IPS-15b (cell line): ENCODE results near the gene PARD3.

Experiments
- H3K27me3 ChIP-seq: one replicate; pipeline ENCODE4 v1.6.1; 2013; ENCODE audit warnings: low read length; ENCODE audit not compliant: control insufficient read depth, insufficient read depth
- H3K36me3 ChIP-seq: one replicate; pipeline ENCODE4 v1.6.1; 2013; ENCODE audit warnings: low read length; ENCODE audit not compliant: control insufficient read depth, insufficient read depth
- H3K4me1 ChIP-seq: one replicate; pipeline ENCODE4 v1.6.1; 2013; ENCODE audit warnings: mild to moderate bottlenecking, low read length; ENCODE audit not compliant: control insufficient read depth, insufficient read depth
- H3K4me3 ChIP-seq: one replicate; pipeline ENCODE4 v1.5.1; 2013; ENCODE audit warnings: low read depth, low read length
- H3K9ac ChIP-seq: one replicate; pipeline ENCODE4 v1.6.1; 2013; ENCODE audit warnings: low read depth, mild to moderate bottlenecking, low read length
- H3K9me3 ChIP-seq: one replicate; pipeline ENCODE4 v1.6.1; 2013; ENCODE audit warnings: mild to moderate bottlenecking, low read length; ENCODE audit not compliant: control insufficient read depth, insufficient read depth

PARD3 gene

GRCh38 chr10:34335960-34336690 lies 479.0 kb downstream of the PARD3 start:
- Histone ChIP-seq H3K4me3 (no peak overlapping the region), H3K36me3 (no peaks in the 10 kb centered on the region), H3K9ac (no peak overlapping the region), H3K27me3 (no peaks in the 10 kb centered on the region), H3K9me3 (no peaks in the 10 kb centered on the region), H3K4me1 (no peaks in the 10 kb centered on the region)

- H3K9ac ChIP-seq: no peak overlapping the region
- H3K4me3 ChIP-seq: no peak overlapping the region
- no peaks in the 10 kb centered on the region for H3K27me3 ChIP-seq
- no peaks in the 10 kb centered on the region for H3K9me3 ChIP-seq
- H3K4me1 ChIP-seq: no peaks in the 10 kb centered on the region
- no peaks in the 10 kb centered on the region for H3K36me3 ChIP-seq
Measured at GRCh38 chr10:34334908-34335307, 480.2 kb downstream of the PARD3 start.

- H3K4me3 ChIP-seq: no peak overlapping the region
- H3K9ac ChIP-seq: no peak overlapping the region
- H3K4me1 ChIP-seq: no peaks in the 10 kb centered on the region
- no peaks in the 10 kb centered on the region for H3K9me3 ChIP-seq
- no peaks in the 10 kb centered on the region for H3K36me3 ChIP-seq
- H3K27me3 ChIP-seq: no peaks in the 10 kb centered on the region
Measured at GRCh38 chr10:34333513-34333912, 481.6 kb downstream of the PARD3 start.

- Histone ChIP-seq H3K9me3 (no peaks in the 10 kb centered on the region), H3K36me3 (no peaks in the 10 kb centered on the region), H3K27me3 (no peaks in the 10 kb centered on the region), H3K4me3 (no peak overlapping the region), H3K4me1 (peaks cover 11% of the 10 kb centered on the region), H3K9ac (no peak overlapping the region)
Measured at GRCh38 chr10:34327184-34327583, 487.9 kb downstream of the PARD3 start.

- Histone ChIP-seq H3K36me3 (no peaks in the 10 kb centered on the region), H3K4me3 (no peak overlapping the region), H3K4me1 (peaks cover 11% of the 10 kb centered on the region), H3K9me3 (no peaks in the 10 kb centered on the region), H3K27me3 (no peaks in the 10 kb centered on the region), H3K9ac (no peak overlapping the region)
Measured at GRCh38 chr10:34323192-34323591, 491.9 kb downstream of the PARD3 start.

- Histone ChIP-seq H3K9me3 (no peaks in the 10 kb centered on the region), H3K4me3 (no peak overlapping the region), H3K27me3 (no peaks in the 10 kb centered on the region), H3K36me3 (no peaks in the 10 kb centered on the region), H3K9ac (no peak overlapping the region), H3K4me1 (peaks cover 16% of the 10 kb centered on the region)
Measured at GRCh38 chr10:34320265-34320664, 494.8 kb downstream of the PARD3 start.

DNA sequence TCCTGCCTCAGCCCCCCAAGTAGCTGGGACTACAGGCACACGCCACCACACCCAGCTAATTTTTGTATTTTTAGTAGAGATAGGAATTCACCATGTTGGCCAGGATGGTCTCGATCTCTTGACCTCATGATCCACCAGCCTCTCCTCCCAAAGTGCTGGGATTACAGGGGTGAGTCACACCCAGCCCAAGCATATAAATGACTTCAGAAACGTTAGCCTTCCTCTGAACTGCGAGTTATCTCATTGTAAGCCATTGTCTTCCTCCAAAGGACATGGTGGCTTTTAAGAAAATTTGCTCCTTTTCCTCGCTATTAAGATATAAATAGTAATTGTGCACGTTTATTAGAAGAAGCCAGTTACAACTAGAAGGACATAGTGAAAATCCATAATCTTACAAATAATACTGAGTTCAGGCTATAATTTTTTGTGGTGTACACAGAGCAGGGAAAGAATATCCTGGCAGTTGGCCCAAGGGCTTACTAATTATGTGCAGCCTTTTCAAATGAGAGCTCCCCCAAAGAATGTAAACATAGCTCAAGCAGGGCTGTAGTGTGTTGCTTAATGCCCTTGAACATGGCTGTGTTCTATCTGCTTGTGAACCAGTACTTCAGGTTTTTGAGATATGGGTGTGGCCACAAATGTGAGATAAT lies 495.8 kb downstream of the PARD3 start:
- peaks cover 16% of the 10 kb centered on the region for H3K4me1 ChIP-seq
- no peaks in the 10 kb centered on the region for H3K27me3 ChIP-seq
- H3K9ac ChIP-seq: no peak overlapping the region
- H3K9me3 ChIP-seq: no peaks in the 10 kb centered on the region
- no peaks in the 10 kb centered on the region for H3K36me3 ChIP-seq
- H3K4me3 ChIP-seq: no peak overlapping the region

DNA sequence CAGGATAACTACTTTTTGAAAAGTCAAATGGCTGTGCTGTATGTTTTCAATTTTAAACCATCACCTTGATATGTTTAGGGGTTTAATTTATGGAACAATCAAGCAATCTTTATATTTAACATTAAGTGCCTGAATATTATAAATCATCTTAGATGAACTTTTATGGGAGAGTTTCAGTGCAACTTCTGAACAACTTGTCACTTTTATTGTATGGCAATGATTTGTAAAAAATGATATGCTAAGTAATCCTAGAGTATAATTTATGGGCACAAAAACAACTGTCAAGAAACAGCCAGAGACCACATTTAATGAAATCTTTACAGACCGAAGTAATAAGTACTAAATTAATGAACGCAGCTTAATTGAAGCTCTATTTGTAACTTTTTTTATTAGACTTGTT lies 498.9 kb downstream of the PARD3 start:
- Histone ChIP-seq H3K4me3 (no peak overlapping the region), H3K36me3 (no peaks in the 10 kb centered on the region), H3K9ac (no peak overlapping the region)

DNA sequence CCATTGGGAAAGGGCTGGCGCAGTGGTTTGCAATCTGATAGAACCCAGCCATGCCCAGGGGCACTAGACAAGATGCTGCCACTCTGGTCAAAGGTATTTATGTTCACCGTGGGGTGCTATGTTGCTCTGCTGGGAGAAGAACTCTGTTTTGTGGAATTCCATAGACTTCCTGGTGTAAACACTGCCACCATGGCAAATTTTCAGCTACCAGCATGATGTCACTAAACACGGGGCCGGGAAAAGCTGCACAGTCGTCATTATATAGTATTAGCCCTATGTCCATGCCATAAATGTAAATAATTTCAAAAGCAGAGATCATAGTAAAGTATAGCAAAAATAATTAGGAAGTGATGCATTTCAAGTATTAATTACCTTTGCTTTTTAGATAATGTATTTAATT lies 500.6 kb downstream of the PARD3 start:
- Histone ChIP-seq H3K27me3 (no peaks in the 10 kb centered on the region), H3K4me3 (no peak overlapping the region), H3K36me3 (no peaks in the 10 kb centered on the region), H3K9me3 (no peaks in the 10 kb centered on the region), H3K4me1 (peaks cover 5% of the 10 kb centered on the region), H3K9ac (no peak overlapping the region)

More for the DNA sequence above, 498.9 kb downstream of the PARD3 start:
- peaks cover 5% of the 10 kb centered on the region for H3K4me1 ChIP-seq
- H3K9me3 ChIP-seq: no peaks in the 10 kb centered on the region
- H3K27me3 ChIP-seq: no peaks in the 10 kb centered on the region

DNA sequence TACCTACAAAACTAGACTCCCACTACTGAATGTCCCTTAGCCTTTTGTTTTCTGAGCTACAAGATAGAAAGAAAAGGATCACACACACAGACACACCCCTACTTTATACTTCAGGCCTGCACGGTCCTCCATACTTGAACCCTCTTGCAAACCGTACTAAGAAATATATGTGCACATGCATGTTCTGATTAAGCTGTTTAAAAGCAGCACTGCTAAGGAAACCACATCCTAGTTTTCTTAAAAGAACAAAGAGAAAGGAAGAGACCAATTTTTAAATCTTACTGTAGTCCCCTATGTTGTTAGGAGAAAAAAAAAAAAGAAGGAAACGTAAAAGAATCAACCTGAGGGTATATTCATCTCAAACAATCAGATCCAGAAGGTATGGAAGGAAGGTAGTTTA lies 501.2 kb downstream of the PARD3 start:
- Histone ChIP-seq H3K36me3 (no peaks in the 10 kb centered on the region), H3K27me3 (no peaks in the 10 kb centered on the region), H3K4me3 (no peak overlapping the region), H3K4me1 (peaks cover 5% of the 10 kb centered on the region), H3K9me3 (no peaks in the 10 kb centered on the region), H3K9ac (no peak overlapping the region)

DNA sequence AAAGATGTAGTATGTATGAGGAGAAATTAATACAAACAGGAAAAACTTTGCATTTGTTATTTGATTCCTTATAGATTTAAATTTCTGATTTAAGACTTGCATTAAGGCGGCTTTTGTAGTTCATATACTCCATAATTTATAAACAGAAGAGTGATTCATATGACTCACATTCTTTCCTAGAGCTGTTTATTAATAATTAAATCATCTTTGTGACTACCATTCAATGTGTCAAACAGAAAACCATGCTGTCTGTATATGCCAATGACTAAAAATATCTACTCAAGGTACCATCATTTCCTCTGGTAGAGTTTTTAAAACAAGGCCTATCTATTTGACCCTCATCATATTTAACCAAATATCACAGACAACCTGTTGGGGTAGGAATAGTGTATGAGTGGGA lies 501.7 kb downstream of the PARD3 start:
- H3K4me1 ChIP-seq: peaks cover 5% of the 10 kb centered on the region
- H3K9me3 ChIP-seq: no peaks in the 10 kb centered on the region
- H3K36me3 ChIP-seq: no peaks in the 10 kb centered on the region
- no peak overlapping the region for H3K9ac ChIP-seq
- H3K27me3 ChIP-seq: no peaks in the 10 kb centered on the region
- H3K4me3 ChIP-seq: no peak overlapping the region

GRCh38 chr10:34311679-34312078 lies 503.4 kb downstream of the PARD3 start:
- Histone ChIP-seq H3K4me3 (no peak overlapping the region), H3K27me3 (no peaks in the 10 kb centered on the region), H3K9ac (no peak overlapping the region), H3K9me3 (no peaks in the 10 kb centered on the region), H3K36me3 (no peaks in the 10 kb centered on the region), H3K4me1 (peaks cover 4% of the 10 kb centered on the region)
